Measurements from ENCODE around the gene CPSF4L.
"Not testable (repeated sequence)": the region's sequence is repeated elsewhere in the genome, so short reads cannot be mapped to it uniquely, and the experiment has no call there.

Gene CPSF4L, protein sequence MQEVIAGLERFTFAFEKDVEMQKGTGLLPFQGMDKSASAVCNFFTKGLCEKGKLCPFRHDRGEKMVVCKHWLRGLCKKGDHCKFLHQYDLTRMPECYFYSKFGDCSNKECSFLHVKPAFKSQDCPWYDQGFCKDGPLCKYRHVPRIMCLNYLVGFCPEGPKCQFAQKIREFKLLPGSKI

DNA sequence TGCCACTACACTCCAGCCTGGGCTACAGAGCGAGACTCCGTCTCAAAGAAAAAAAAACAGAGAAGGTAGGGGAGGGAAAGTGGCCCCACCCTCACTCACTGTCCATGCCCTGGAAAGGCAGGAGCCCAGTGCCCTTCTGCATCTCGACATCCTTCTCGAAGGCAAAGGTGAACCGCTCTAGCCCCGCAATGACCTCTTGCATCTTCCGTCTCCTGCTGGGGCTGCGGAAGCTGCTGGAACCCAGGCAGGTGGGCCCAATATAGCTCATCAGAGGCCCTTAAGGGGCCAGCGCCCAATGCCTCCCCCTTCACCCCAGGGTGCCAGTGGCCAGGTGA, at the start of gene CPSF4L:
Gene CPSF4L (minus strand): TSS at position 264 of the 335 bp plus-strand sequence. CDS start 62 bp downstream, at position 202.
- no peak for DNase-seq (ENCODE audit: low spot score)

DNA sequence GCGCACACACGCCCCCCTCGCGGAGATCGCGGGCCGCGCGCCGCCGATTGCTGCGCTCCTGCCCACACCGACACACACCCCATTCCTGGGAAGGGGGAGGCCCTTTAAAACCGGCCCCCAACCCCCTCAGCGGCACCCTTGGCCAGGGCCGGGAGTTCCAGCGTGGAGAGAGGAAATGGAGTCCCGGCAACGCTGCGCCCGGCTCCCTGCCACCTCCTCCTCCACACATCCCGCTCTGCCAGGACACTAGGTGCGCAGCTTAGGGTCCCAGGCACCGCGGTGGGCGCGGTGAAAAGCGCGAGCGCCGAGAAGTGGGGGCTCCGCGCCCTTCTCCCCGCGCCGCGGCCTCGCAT, 49.7 kb upstream of the CPSF4L start:
- no peak for DNase-seq (ENCODE audit: low spot score)

DNA sequence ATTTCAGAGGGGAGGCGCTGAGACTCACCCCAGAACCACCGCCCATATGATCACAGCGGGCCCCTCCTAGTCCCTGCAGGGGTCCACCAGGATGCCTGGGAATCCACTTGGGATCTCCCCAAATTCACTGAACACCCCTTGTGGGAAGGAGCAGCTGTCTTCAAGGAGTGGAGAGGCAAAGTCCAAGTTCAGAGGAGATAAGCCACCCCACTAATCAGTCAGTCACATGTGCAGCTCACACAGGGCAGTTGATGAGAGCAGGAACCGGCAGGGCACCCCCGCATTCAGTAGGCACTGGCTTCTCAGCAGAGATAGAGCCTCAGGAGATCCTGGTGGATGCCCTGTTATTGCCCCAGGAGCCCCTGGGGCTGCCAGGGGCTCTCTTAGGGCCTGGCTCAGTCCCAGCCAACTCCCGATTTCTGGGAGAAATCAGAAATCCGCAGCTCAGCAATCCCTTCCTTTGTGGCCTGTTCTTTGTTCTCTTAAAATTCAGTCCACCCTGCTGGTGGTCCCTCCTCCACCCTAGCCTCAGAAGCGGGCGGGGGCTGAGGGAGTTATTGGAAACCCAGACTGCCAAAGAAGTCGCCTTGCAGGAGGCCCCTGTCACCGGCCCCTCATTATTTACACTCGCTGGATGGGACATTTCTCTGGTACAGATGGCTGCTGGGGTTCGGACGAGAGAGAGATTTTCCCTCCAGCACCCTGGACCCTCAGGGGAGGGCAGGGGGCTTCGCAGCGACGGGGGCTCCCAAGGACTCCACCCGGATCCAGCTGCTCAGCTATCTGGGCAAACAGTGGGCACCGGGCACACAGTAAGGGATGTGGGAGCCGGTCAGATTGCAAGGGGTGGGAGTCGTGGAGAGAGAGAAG, 48.3 kb upstream of the CPSF4L start:
- DNase-seq (ENCODE audit: low spot score): no peak

DNA sequence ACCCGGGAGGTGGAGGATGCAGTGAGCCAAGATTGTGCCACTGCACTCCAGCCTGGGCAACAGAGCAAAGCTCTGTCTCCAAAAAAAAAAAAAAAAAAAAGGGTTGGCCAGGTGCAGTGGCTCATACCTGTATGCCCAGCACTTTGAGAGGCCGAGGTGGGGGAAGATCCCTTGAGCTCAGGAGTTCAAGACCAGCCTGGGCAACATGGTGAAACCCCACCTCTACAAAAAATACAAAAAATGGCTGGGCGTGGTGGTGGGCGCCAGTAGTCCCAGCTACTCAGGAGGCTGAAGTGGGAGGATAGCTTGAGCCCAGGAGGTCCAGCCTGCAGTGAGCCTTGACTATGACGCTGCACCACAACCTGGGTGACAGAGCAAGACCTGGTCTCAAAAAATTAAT, 47.3 kb upstream of the CPSF4L start:
- not testable (repeated sequence) for DNase-seq (ENCODE audit: low spot score)

DNA sequence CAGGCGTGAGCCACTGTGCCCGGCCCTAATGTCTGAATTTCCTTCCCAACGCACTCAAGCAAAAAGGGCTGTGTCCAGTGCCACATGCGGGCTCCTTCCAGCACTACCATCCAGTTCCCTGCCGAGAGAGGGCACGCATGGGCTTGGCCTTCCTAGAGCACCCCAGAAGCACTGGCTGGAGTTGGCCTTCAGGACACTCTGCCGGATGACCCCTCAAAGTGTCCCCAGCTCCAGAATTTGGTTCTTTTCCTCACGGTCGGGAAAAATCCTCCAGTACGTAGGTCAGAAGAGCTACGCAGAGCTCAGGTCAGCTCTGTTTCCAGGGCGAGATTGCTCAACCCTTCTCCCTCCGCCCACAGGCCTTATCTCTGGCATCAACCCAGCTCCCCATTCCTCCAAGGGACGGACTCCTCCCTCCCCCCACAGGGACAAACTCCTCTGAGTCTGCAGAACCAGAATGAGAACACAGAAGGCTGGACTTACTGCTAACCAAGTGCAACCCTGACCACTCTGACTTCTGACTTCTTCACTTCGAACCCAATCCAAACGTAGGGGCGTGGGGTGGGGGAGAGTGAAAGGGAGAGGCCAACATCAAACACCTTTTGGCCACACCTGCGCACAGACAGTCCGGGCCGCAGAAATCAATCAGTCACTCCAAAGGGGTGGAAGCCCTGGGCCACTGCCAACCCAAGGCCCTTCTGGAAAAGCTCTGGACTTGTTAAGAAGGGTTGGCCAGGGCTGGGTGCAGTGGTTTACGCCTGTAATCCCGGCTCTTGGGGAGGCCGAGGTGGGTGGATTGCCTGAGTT, 46.5 kb upstream of the CPSF4L start:
- DNase-seq (ENCODE audit: low spot score): no peak

DNA sequence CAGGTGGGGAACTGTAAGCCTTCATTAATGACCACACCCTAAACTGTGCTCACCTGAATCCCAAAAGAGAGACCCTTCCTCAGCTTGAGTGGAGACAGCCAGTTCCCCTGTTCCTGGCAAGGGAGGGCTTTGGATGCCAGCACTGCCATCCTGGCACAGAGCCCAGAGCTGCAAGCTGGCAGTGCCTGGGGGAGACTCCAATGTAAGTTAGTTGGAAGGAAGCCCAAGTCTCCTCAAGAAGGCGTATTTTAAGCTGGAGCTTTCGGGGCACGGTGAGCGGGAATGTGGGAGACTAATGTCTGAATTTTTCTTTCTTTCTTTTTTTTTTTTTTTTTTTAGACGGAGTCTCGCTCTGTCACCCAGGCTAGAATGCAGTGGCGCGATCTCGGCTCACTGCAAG, 45.5 kb upstream of the CPSF4L start:
- no peak for DNase-seq (ENCODE audit: low spot score)

DNA sequence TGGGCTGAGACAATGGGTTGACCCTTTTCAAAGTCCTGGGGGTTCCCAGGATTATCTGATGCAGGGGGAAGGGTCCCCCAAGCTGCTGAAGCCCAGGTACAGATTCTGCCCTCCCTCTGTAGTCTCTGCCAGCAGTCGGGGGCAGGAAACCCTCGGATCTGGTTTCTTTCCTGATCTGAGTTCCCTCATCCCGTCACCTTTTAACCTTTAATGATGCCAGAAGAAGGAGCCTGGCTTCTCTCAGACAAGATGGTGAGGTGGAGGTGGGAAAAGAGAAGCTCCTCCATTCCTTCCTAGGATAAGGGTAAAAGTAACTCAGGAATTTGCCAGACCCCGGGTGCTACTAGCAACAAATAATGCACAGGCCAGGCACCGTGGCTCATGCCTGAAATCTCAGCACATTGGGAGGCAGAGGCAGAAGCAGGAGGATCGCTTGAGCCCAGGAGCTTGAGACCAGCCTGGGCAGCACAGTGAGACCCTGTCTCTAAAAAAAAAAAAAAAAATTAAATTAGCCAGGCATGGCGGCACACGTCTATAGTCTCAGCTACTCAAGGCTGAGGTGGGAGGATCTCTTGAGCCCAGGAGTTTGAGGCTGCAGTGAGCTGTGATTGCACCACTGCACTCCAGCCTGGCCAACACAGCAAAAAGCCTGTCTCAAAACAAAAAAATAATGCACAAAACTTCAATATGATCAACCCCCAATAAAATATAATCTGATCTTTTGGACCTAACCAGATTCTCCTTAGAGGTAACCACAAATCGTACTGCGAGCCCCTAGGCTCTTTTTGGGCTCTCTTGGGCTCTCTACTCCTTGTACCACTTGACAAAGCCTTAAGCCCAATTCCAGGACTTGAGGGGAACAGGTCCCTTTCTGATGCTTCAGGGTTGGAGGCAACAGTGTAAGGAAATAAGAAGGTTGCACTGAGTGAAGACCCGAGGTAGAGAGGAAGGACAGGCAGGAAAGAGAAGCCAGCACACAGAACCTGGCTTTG, 44.5 kb upstream of the CPSF4L start:
- DNase-seq (ENCODE audit: low spot score): no peak

DNA sequence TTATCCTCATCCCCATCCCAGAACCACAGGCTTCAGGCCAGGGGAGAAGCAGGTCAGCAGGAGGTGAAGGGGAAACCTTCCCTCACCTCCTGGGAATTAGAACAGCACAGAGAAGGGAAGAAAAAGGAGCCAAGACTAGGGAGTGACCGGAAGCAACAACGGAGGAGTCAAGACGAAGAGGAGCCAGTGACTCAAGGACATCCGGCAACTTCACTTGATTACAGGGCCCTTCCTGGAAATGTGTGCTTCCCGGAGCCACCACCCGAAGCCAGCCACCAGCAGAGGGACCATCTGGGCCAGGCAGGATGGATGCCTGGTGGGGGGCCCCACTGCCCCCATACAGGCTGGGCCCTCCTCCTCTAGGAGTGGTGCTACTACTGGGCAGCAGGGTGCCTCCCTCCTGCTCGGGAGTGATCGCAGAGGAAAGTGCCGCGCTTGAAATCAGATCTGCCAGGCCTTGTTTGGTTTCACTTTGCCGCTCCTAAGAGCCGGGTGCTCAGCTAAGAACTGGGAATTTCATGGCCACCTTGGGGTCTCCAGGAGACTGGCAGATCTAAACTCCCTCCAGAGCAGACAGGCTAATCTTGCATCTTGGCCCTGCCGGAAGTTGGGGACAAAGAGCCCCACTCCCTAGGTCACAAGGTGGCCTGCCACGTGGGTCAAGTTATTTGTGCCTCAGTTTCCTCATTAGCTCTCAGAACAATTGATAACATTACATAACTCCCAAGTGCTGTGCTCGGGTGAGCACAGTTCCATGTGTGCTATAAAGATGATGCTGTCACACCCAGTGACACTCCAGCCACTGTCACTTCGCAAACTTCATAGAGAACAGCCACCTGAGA, 43.5 kb upstream of the CPSF4L start:
- no peak for DNase-seq (ENCODE audit: low spot score)

DNA sequence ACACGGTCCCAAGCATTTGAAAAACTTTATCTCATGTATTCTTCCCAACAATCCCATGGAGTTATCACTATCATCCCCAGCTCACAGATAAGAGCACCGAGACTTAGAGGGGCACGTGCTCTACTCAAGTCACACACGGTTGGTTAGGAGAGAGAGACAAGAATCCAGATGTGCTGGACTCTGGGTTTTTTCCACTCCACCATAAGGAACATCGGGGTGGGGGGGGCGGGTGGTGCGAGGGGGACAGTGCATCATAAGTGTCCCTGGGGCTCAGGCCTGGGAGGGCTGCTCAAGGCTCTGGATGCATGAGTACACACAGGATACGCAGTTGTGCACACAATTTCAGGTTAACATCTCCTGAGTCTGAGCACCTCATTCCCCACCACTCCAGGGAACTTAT, 42.8 kb upstream of the CPSF4L start:
- DNase-seq (ENCODE audit: low spot score): no peak

DNA sequence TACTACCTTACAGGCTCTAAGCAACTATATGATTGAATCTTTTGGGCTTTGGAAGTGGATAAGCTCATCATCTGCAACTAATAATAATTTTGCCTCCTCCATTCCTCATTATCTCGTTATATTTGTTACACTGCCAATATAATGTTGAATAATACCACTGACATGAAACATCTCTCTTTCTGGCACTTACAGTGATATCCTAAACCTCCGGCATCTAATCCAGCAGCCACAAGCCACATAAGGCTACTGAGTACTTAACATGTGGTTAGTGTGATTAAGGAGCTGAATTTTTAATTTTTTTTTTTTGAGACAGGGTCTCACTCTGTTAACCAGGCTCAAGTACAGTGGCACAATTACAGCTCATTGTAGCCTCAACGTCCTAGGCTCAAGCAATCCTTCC, 40.5 kb upstream of the CPSF4L start:
- DNase-seq (ENCODE audit: low spot score): no peak

DNA sequence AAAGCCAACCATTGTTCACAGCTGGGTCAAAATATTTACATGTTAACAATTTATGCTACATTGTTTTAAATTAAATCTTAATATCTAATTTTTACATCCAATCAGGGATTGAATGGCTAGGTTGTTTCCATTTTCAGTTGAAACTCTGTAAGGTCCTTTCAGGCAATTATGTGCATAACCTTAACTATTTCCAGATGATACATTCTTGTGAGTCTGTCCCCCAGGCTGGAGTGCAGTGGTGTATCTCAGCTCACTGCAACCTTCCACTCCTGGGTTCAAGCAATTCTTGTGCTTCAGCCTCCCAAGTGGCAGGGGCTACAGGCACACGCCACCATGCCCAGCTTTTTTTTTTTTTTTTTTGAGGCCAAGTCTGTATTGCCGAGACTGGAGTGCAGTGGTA, 39.7 kb upstream of the CPSF4L start:
- DNase-seq (ENCODE audit: low spot score): no peak

DNA sequence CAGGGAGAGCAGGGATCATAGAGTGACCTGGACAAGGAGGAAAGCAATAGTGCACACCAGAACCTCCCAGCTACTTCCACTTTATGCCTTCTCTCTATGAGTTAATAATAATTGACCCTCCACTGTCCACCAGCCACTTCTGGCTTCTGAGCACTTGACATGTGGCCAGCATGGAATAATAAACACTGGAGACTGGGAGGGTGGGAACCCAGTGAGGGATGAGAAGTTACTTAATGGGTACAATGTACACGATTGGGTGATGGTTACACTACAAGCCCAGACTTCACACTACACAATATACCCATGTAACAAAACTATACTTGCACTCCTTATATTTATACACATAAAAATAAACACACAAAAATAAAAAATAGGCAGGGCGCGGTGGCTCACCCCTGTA, 38.7 kb upstream of the CPSF4L start:
- DNase-seq (ENCODE audit: low spot score): no peak

DNA sequence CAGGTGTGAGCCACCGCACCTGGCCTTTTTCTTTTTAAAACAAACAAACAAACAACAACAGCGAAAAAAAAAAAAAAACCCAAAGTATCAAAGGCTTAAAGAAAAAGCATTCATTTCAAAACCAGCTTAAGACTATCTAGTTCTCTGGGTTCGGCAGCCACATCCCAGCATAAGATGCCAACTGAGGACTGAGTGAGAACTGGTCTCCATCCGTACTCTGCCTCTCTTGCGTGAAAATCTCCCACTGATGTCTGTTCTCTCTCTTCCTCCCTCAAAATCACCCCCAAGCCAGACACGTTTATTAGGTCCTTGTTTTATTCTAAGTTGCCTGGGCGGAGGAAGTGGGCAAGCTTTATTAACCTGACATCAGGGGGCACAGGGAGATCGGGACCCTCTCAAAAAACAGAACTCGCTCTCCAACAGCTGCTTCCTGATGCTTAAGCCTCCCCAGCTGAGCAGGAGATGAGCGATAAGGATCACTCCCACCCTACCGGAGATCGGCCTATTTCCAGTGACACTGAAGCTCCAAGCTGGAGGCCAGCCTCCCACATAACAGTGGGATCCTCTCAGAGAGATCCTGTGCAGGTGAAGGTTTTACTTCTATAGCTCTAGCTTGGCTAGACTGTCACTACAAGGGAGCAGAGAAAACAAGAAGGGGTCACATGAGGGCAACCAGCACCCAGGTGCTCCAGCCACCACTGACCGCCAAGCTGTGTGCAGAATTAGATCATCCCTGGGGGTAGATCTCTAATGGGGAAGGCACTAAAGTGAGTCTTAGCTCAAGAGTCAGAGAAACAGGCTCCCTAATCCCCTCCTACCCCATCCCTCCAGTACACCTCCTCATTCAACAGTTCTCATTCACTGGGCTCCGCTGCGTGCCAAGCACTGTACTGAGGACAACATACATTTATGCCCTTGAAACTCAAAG, 36.5 kb upstream of the CPSF4L start:
- DNase-seq (ENCODE audit: low spot score): no peak

DNA sequence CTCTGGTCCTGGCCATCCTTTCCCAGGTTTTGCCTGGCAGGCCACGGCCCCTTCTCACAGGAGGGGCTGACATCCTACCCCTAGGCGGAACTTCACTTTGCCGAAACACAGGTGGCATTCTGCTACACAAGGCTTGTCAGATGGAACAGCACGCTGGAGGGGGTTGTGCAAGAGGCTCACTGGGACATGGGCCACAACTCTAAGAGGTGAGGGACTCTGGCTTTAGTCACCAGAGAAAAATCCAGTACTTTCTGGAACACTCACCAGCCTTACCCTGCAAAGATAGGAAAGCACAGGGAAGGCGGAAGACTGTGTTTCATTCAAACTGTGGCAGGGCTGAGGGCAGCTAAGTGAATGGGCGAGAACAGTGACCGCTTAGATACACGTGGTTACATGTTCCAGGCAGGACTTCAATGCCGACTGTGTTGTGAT, 31.8 kb upstream of the CPSF4L start:
- DNase-seq (ENCODE audit: low spot score): no peak

DNA sequence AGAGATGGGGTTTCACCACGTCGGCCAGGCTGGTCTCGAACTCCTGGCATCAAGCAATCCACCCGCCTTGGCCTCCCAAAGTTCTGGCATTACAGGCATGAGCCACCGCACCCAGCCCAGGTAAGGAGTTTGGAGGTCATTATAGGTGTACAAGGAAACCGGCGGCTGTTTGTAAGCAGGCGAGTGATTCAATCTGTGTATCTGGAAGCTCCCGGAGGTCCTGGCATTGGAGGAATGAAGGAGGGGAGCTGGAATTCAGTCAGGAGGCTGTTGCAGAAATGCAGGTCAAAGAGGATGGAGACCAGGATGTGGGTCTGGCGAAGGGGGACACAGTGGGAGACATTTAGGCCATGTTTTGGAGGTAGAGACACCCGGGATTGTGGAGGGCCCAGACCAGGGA, 31.4 kb upstream of the CPSF4L start:
- no peak for DNase-seq (ENCODE audit: low spot score)

DNA sequence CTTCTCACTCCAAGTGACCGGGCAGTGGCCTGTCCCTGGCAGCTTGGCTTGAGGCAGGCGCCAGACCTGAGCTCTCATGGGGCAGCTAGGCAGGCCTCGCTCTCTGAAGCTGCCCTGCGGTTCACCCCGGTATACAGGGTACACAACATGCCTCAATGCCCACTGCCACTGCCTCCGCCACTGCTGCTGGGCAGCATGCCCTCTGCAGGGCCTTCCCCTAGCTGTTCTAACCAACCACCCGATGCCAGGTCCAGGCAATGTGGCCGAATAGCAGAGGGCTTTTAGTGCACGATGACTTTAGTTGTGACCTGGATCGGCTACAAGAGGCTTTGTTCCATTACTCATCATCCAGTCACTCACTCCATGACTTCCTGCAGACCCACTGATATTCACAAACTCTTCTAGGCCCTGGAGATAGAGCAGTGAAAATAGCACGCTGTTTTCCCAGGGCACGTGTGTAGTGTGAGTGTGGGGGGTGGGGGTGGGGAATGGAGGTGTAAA, 30.4 kb upstream of the CPSF4L start:
- no peak for DNase-seq (ENCODE audit: low spot score)

DNA sequence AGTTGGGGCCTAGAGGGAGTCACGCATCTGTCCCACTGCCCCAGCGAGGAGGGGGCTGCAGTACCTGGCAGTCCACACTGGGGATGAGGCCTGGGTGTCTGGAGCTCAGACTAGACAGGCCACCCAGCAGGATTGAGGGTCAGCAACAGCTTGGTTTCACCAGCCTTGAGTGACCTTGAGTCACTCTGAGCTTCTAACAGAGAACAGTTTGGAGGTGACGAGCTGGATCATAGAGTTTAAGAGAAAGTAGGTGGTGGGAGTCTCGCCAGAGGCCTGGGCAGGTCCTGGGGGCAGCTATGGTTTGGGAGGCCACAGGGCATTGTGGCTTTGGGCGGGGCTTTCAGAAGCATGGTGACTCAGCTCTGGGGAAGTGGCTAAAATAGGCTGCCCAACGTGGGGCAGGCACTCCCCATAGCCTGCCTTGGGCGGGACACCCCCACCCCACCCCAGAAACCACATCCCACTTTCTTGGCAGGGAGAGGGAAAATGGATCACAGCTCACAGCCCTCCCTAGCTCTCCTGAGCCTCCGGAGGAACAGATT, 29.7 kb upstream of the CPSF4L start:
- no peak for DNase-seq (ENCODE audit: low spot score)

DNA sequence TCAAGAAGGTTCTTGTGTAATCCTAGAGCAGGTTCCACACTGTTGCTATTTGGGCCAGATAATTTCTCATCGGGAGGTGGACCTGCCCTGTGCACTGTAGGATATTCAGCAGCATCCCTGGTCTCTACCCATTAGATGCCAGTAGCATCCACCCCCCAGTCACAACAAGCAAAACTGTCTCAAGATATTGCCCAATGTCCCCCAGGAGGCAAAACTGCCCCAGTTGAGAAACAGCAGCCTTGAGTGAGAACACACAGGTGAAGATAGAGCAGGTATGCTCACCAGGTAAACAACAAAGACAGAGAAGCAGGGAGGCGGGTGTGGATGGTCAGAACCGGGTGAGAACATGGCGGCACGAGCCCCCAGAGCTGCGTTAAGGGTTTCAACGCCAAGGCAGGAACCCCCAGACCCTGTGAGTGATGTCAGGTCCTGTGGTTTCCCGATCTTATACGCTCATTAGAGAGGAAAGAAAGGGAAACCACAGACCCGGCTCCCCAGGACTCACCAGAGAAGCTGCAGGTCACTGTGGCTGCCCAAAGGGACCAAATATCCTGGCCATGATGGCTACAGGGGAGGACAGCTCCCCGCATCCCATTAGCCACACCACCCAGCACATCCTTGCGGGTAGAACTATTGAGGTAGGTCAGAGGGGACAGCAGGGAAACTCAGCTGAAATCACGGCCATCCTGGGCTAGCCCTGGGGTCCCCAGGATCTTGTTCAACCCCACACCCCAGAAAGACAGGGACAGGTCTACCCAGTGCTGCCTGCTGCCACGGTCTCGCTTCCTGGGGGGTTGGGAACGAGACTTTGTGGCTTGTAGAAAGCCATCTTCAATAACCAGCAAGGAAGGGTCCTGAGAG, 28.9 kb upstream of the CPSF4L start:
- no peak for DNase-seq (ENCODE audit: low spot score)

All from germinal center (tissue), 1 donor.